Measurements from ENCODE around the gene PGAP2.

DNA sequence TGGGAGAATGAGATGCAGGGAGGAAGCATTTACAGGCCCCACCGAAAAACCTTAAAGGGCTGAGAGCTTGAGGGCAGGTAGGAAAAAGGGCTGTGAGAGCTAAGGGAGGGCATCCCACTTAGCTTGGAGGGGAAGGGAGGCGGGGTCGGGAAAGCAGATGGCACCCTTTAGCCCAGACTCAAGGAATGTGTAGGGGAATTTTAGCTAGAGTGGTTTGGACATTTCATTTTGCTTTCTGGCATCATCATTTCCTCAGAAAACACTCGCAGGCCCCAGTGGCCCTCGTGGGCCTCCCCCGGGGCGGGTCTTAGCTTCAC lies 46.3 kb downstream of the PGAP2 start:
- TF ChIP-seq, protein P1, sequence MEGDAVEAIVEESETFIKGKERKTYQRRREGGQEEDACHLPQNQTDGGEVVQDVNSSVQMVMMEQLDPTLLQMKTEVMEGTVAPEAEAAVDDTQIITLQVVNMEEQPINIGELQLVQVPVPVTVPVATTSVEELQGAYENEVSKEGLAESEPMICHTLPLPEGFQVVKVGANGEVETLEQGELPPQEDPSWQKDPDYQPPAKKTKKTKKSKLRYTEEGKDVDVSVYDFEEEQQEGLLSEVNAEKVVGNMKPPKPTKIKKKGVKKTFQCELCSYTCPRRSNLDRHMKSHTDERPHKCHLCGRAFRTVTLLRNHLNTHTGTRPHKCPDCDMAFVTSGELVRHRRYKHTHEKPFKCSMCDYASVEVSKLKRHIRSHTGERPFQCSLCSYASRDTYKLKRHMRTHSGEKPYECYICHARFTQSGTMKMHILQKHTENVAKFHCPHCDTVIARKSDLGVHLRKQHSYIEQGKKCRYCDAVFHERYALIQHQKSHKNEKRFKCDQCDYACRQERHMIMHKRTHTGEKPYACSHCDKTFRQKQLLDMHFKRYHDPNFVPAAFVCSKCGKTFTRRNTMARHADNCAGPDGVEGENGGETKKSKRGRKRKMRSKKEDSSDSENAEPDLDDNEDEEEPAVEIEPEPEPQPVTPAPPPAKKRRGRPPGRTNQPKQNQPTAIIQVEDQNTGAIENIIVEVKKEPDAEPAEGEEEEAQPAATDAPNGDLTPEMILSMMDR (IDR thresholded peaks at IDR 0.05; ENCODE audit: extremely low read depth in 1 of 2, insufficient read depth in 1 of 2, low read depth in 1 of 2, low read length in 2 of 2): no peak
- TF ChIP-seq POLR2A (IDR thresholded peaks at IDR 0.05; ENCODE audit: low read depth, low read length): no peak
- TF ChIP-seq FOS (IDR thresholded peaks at IDR 0.05; ENCODE audit: borderline replicate concordance, insufficient read depth, low read length): no peak
- TF ChIP-seq EZH2 (IDR thresholded peaks at IDR 0.05; ENCODE audit: borderline replicate concordance, low read depth, low read length, severe bottlenecking): no peak
- TF ChIP-seq, protein P2, sequence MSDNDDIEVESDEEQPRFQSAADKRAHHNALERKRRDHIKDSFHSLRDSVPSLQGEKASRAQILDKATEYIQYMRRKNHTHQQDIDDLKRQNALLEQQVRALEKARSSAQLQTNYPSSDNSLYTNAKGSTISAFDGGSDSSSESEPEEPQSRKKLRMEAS (IDR thresholded peaks at IDR 0.05; ENCODE audit: insufficient read depth, insufficient read length): no peak

Data from endothelial cell of umbilical vein (primary cell).